ENCODE results near the gene MCC.

The MCC gene

DNA sequence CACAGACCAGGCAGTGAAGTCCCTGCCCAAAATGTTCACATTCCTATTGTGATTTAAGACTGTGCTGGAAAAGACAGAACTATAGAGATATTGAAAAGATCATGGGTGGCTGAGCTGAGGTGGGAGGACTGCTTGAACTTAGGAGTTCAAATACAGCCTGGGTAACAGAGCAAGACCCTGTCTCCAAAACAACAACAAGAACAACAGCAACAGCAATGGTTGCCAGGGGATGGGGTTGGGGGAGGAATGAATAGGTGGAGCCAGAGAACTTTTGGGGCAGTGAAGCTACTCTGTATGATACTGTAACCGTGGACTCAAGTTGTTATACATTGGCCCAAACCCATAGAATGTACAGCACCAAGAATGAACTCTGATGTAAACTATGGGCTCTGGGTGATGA is 423.4 kb downstream of the MCC start:
- TF ChIP-seq, protein P1, sequence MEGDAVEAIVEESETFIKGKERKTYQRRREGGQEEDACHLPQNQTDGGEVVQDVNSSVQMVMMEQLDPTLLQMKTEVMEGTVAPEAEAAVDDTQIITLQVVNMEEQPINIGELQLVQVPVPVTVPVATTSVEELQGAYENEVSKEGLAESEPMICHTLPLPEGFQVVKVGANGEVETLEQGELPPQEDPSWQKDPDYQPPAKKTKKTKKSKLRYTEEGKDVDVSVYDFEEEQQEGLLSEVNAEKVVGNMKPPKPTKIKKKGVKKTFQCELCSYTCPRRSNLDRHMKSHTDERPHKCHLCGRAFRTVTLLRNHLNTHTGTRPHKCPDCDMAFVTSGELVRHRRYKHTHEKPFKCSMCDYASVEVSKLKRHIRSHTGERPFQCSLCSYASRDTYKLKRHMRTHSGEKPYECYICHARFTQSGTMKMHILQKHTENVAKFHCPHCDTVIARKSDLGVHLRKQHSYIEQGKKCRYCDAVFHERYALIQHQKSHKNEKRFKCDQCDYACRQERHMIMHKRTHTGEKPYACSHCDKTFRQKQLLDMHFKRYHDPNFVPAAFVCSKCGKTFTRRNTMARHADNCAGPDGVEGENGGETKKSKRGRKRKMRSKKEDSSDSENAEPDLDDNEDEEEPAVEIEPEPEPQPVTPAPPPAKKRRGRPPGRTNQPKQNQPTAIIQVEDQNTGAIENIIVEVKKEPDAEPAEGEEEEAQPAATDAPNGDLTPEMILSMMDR (IDR thresholded peaks at IDR 0.05; ENCODE audit: low read depth, low read length, missing control alignments), result no peak
- in situ Hi-C loops (cut with HindIII; ENCODE audit: low sequenced_read_pairs), result no loop called here

DNA sequence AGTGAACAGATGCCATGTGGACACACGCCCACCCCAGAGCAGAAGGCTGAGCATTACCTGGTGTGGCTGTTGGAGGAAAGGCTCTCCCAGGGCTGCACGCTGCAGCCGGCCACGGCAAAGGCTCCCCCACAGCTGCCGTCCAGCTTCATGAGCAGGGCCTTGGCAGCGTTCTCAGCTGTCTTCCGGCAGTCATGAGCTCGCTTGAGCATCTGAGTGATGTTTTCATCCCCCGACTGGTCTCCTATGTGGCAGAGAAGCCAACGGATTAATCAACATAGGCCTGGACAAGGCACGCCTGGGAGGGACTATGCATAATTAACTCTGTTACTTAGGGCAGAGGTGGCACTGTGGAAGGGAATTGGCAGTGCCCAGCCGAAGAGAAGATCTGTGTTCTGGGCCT is 424.3 kb downstream of the MCC start:
- no peak overlapping the region for H3K4me3 ChIP-seq (ENCODE audit: low read depth, low read length)
- DNase-seq (ENCODE audit: low read depth), result no peak
- TF ChIP-seq, protein P1 (IDR thresholded peaks at IDR 0.05; ENCODE audit: low read depth, low read length, missing control alignments), result no peak
- in situ Hi-C loops (cut with HindIII; ENCODE audit: low sequenced_read_pairs), result no loop called here

More for the DNA sequence above, 423.4 kb downstream of the MCC start:
- no peak for DNase-seq (ENCODE audit: low read depth)
- H3K4me3 ChIP-seq (ENCODE audit: low read depth, low read length), result no peak overlapping the region

DNA sequence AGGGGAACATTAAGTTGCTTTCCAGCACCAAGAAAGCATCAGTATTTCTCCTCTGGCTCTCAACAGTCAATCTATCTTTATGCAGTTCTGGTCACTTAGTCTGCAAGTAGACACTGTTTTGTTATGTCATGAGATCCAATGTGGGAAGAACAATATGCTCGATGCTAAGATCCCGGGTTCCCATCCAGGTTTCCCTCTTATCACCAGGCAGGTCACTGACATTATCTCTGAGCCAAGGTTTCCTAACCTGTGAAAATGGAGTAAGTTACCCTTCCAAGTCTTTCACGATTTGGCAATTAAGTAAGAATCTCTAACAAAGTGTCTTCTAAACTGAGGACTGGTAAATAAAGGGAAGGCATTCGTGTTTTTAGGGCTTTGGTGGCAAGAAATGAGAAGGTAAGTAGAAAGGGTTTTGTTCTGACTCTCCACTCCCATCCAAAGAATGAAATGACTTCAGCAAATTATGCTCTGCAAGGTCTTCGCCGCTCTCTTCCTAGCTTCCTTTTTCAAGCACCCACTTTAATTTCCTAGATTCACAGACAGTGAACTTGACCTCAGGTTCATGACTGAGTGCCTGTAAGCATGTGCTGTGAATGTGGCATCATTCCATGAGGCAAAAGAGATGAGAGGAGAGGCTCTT is 425.3 kb downstream of the MCC start:
- TF ChIP-seq, protein P1 (IDR thresholded peaks at IDR 0.05; ENCODE audit: low read depth, low read length, missing control alignments), result no peak
- no peak for DNase-seq (ENCODE audit: low read depth)
- H3K4me3 ChIP-seq (ENCODE audit: low read depth, low read length), result no peak overlapping the region
- in situ Hi-C loops (cut with HindIII; ENCODE audit: low sequenced_read_pairs), result no loop called here

DNA sequence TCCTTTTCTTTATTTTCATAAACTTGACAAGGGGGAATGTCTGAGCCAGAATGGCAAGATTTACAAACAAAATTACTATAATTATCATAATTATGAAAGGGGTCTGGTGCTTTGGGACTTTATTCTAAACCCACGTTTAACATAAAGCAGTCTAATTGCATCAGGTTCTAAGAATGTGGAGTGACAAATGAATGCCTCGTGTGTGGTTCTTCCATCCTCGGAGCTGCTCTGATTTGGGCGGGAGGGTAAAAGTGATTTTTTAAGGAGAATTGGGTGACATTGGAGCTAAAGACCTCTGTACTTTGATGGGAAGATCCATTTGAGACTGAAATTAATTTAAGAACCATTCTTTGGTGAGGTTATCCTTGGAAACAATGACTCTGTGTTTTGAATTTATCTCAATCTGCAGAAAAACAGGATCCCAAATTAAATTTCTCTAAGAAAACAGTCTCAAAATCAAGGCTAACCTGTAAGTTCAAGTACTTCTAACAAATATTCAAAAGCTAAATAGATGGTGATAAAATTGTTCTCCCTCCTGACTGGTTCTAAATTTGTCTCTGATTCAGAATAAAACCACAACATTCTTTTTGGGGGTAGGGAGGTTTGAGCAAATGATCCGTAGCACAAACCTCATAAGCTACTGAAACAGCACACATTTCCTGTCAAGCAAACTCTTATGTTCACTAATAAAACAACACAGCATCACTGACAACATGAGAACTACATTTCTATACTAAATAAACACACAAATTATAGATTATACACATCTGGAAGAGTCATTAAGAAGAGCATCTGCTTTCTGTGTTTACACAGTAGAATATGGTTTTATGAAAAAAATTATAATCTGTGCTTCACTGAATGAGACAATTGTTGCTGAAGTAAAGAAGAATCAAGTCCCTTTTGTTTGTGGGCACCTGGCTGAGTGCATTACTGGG is 426.1 kb downstream of the MCC start:
- H3K4me3 ChIP-seq (ENCODE audit: low read depth, low read length), result no peak overlapping the region
- TF ChIP-seq, protein P1 (IDR thresholded peaks at IDR 0.05; ENCODE audit: low read depth, low read length, missing control alignments), result no peak
- in situ Hi-C loops (cut with HindIII; ENCODE audit: low sequenced_read_pairs), result no loop called here
- peak; percentile 61 for DNase-seq (ENCODE audit: low read depth)

DNA sequence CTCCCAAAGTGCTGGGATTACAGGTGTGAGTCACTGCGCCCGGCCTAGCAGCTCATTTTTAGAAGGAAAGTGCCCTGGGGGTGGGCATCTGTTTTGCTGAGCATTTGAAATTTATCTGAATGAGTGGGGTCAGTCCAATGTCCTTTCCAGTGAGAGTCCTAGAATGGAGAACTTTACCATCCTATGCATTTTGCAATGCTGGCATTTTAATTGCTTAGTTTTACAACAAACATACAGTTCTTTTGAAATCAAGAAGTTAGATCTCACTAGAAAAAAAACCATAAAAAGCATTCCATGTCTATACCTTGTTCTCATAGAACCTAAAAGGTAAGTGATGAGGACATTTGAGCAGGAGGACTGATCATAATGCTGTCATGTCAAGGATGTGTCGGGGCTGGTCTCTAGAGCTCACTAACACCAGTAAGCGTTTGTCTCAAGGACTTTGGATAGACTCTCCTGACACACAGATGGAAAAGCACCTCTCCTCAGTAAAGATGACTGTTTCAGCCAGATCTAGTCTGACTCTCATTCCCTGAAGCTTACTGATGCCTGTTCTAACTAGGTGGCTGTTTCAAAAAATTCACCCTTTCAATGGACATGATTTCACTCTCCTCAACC is 427.7 kb downstream of the MCC start:
- in situ Hi-C loops (cut with HindIII; ENCODE audit: low sequenced_read_pairs), result no loop called here
- no peak for DNase-seq (ENCODE audit: low read depth)
- TF ChIP-seq, protein P1 (IDR thresholded peaks at IDR 0.05; ENCODE audit: low read depth, low read length, missing control alignments), result no peak
- H3K4me3 ChIP-seq (ENCODE audit: low read depth, low read length), result no peak overlapping the region

DNA sequence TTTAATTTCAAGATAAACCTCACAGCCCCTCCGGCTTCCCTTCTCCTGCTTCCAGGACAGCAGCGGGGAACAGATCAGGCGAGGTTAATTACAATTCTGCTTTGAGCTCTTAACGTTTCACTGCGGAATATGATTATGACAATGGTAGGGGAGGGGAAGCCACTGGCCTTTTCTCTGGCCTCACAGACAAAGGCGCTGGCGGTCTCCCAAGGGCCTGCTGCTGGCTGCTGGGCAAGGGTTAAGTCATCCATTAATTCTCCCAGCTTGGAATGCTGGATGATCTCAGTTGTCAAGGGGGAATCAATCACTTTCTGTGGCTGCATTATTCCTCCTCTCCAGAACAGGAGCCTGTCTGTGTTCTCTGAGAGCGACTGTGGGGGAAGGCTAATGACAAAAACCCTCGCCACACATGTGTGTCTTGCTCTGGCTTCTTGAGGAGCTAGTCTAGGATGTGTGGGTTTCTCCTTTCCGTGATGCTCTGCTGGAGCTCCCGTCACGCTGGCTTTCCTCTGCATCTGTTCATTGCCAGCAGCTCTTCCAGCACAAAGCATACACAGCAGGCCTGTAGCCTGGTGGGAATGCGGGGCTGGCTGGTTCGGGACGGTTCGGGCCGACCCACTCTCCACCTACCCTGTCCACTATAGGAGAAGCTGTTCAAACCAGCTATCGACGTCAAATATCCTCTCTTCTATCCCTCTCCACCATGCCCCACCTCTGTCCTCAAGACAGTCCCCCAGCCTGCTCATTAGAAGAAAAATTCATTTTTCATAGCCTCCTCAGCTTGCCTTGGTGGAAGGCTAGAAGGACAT is 428.8 kb downstream of the MCC start:
- no peak overlapping the region for H3K4me3 ChIP-seq (ENCODE audit: low read depth, low read length)
- TF ChIP-seq, protein P1 (IDR thresholded peaks at IDR 0.05; ENCODE audit: low read depth, low read length, missing control alignments), result no peak
- in situ Hi-C loops (cut with HindIII; ENCODE audit: low sequenced_read_pairs), result no loop called here
- DNase-seq (ENCODE audit: low read depth), result peak; percentile 90

All from astrocyte of the cerebellum (primary cell).